ENCODE data around the gene TK1. TPM values are rescaled to one million over a fixed set of nuclear protein-coding genes. Genes with fewer than 3 reads are reported as not detected.

Gene TK1
- total RNA-seq, 1 experiment from 2014 or later, result 133 TPM

GRCh38 chr17:78133971-78134898, 52.6 kb downstream of the TK1 start:
- POLR2A ChIA-PET (ENCODE audit: low non-redundant PET), result no interaction called here
- CTCF ChIA-PET, result interaction anchor here (0.5 to 0.6 kb wide), 2 partner anchors 442 to 825 kb away, joined by 4 to 7 read pairs; no protein-coding TSS in a partner anchor
- Histone ChIP-seq H3K9me3 (ENCODE audit: low read depth, low read length, poor library complexity, severe bottlenecking) (no peaks in the 10 kb centered on the region), H3K27me3 (replicated peaks; ENCODE audit: insufficient read depth, low read depth, low read length, poor library complexity) (no peaks in the 10 kb centered on the region), H3K27ac (ENCODE audit: low read depth, low read length, poor library complexity, severe bottlenecking) (no peak overlapping the region), H3K4me3 (ENCODE audit: low read depth, low read length, poor library complexity, severe bottlenecking) (no peak overlapping the region), H3K4me1 (ENCODE audit: insufficient read depth, low read length, poor library complexity, severe bottlenecking) (peaks cover 23% of the 10 kb centered on the region), H3K36me3 (ENCODE audit: insufficient read depth, low read length, poor library complexity, severe bottlenecking) (no peaks in the 10 kb centered on the region)
- intact Hi-C loops (cut with micrococcal nuclease; ENCODE audit: unreplicated experiment), result no loop called here
- TF ChIP-seq CTCF (conservative IDR thresholded peaks at IDR 0.05; ENCODE audit: low read depth, low read length) (peak; percentile 78), EZH2 (IDR thresholded peaks at IDR 0.05; ENCODE audit: borderline replicate concordance, low read depth, low read length, poor library complexity, severe bottlenecking) (no peak)
- peak; percentile 70 for DNase-seq (ENCODE audit: low spot score)
- BruUV-seq (replicated peaks), result no TSS peak

DNA sequence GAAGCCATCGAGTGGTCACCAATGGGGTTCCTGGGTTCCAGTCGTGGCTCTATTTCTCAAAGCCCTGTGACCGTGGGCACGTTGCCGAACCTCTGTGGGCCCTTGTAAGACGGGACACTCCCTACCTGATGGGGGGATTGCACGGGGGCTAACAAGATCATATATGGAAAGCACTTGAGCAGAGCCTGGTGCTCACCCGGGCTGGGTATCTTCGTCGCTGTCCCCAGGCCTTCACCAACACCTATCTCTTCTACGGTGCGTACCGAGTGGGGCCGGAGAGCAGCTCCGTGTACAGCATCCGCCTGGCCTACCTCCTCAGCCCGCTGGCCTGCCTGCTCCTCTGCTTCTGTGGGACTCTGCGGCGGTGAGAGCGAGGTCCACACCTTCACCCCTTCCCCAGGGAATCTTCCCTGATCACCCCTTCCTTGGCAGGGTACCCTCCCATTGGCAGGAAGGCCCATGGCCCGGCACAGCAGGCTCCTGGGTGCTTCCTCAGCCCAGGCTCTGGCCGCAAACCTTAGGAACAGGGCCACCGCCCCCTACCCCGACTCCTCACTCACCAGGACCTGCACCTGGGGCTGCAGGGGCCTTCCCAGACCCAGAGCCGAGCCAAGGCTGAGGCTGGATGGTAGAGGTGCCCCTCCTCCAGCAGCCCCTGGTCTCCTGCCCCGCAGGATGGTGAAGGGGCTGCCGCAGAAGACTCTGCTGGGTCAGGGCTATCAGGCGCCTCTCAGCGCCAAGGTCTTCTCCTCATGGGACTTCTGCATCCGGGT, 53.5 kb downstream of the TK1 start:
- no peaks in the 10 kb centered on the region for H3K9me3 ChIP-seq (ENCODE audit: low read depth, low read length, poor library complexity, severe bottlenecking)
- H3K27ac ChIP-seq (ENCODE audit: low read depth, low read length, poor library complexity, severe bottlenecking), result no peak overlapping the region
- DNase-seq (ENCODE audit: low spot score), result no peak
- intact Hi-C loops (cut with micrococcal nuclease; ENCODE audit: unreplicated experiment), result no loop called here
- CTCF ChIA-PET, result no interaction called here
- no TSS peak for BruUV-seq (replicated peaks)
- POLR2A ChIA-PET (ENCODE audit: low non-redundant PET), result no interaction called here
- H3K36me3 ChIP-seq (ENCODE audit: insufficient read depth, low read length, poor library complexity, severe bottlenecking), result no peaks in the 10 kb centered on the region
- no peaks in the 10 kb centered on the region for H3K27me3 ChIP-seq (replicated peaks; ENCODE audit: insufficient read depth, low read depth, low read length, poor library complexity)
- peaks cover 27% of the 10 kb centered on the region for H3K4me1 ChIP-seq (ENCODE audit: insufficient read depth, low read length, poor library complexity, severe bottlenecking)
- TF ChIP-seq EZH2 (IDR thresholded peaks at IDR 0.05; ENCODE audit: borderline replicate concordance, low read depth, low read length, poor library complexity, severe bottlenecking), result no peak
- TF ChIP-seq CTCF (conservative IDR thresholded peaks at IDR 0.05; ENCODE audit: low read depth, low read length), result no peak
- H3K4me3 ChIP-seq (ENCODE audit: low read depth, low read length, poor library complexity, severe bottlenecking), result no peak overlapping the region

GRCh38 chr17:78132767-78133178, 54.1 kb downstream of the TK1 start:
- Histone ChIP-seq H3K9me3 (ENCODE audit: low read depth, low read length, poor library complexity, severe bottlenecking) (no peaks in the 10 kb centered on the region), H3K4me3 (ENCODE audit: low read depth, low read length, poor library complexity, severe bottlenecking) (no peak overlapping the region), H3K4me1 (ENCODE audit: insufficient read depth, low read length, poor library complexity, severe bottlenecking) (peaks cover 33% of the 10 kb centered on the region), H3K27ac (ENCODE audit: low read depth, low read length, poor library complexity, severe bottlenecking) (no peak overlapping the region), H3K27me3 (replicated peaks; ENCODE audit: insufficient read depth, low read depth, low read length, poor library complexity) (no peaks in the 10 kb centered on the region), H3K36me3 (ENCODE audit: insufficient read depth, low read length, poor library complexity, severe bottlenecking) (no peaks in the 10 kb centered on the region)
- ChIA-PET CTCF (no interaction called here), POLR2A (ENCODE audit: low non-redundant PET) (no interaction called here)
- DNase-seq (ENCODE audit: low spot score), result no peak
- intact Hi-C loops (cut with micrococcal nuclease; ENCODE audit: unreplicated experiment), result no loop called here
- TF ChIP-seq EZH2 (IDR thresholded peaks at IDR 0.05; ENCODE audit: borderline replicate concordance, low read depth, low read length, poor library complexity, severe bottlenecking) (no peak), CTCF (conservative IDR thresholded peaks at IDR 0.05; ENCODE audit: low read depth, low read length) (no peak)
- no TSS peak for BruUV-seq (replicated peaks)

Measured in A673 (cell line).